Nephron progenitor cell (in vitro differentiated cells): ENCODE measurements around the gene TNF.

ENCODE experiments used
- DNase-seq: peaks from one replicate; pipeline ENCODE4 v3.0.0; 2021
- H3K27ac Mint-ChIP-seq: 2 replicates; pipeline ENCODE4 v1.8.0; 2021; ENCODE audit warnings: mild to moderate bottlenecking, moderate library complexity, mixed read lengths
- H3K27me3 Mint-ChIP-seq: 2 replicates; pipeline ENCODE4 v1.8.0; 2021; ENCODE audit warnings: mild to moderate bottlenecking, low read depth, mixed read lengths; ENCODE audit not compliant: poor library complexity
- H3K36me3 Mint-ChIP-seq: 2 replicates; pipeline ENCODE4 v1.8.0; 2021; ENCODE audit warnings: low read depth, mixed read lengths
- H3K4me1 Mint-ChIP-seq: 2 replicates; pipeline ENCODE4 v1.8.0; 2021; ENCODE audit warnings: mixed read lengths
- H3K4me3 Mint-ChIP-seq: 2 replicates; pipeline ENCODE4 v1.8.0; 2021; ENCODE audit warnings: mild to moderate bottlenecking, moderate library complexity, mixed read lengths
- H3K9me3 Mint-ChIP-seq: 2 replicates; pipeline ENCODE4 v1.8.0; 2021; ENCODE audit warnings: mild to moderate bottlenecking, moderate library complexity, mixed read lengths
- CTCF ChIP-seq: fragments of 200-600 bp; sonication (generic); IDR thresholded peaks from 2 replicates; pipeline ENCODE4 v1.5.0; 2021; ENCODE audit warnings: antibody characterized with exemption

Gene TNF

GRCh38 chr6:31556307-31556706 is 19.1 kb upstream of the TNF start:
- Mint-ChIP-seq H3K9me3 (no peaks in the 10 kb centered on the region), H3K27ac (no peak overlapping the region), H3K4me3 (no peak overlapping the region), H3K27me3 (no peaks in the 10 kb centered on the region), H3K4me1 (peaks cover 19% of the 10 kb centered on the region), H3K36me3 (peaks cover 45% of the 10 kb centered on the region)
- DNase-seq: no peak
- TF ChIP-seq CTCF: no peak

GRCh38 chr6:31557443-31558317 is 17.7 kb upstream of the TNF start:
- H3K27ac Mint-ChIP-seq: no peak overlapping the region
- H3K4me1 Mint-ChIP-seq: peaks cover 25% of the 10 kb centered on the region
- H3K27me3 Mint-ChIP-seq: no peaks in the 10 kb centered on the region
- no peak for TF ChIP-seq CTCF
- no peak for DNase-seq
- no peak overlapping the region for H3K4me3 Mint-ChIP-seq
- H3K9me3 Mint-ChIP-seq: no peaks in the 10 kb centered on the region
- peaks cover 42% of the 10 kb centered on the region for H3K36me3 Mint-ChIP-seq

- no peaks in the 10 kb centered on the region for H3K9me3 Mint-ChIP-seq
- no peaks in the 10 kb centered on the region for H3K27me3 Mint-ChIP-seq
- H3K4me1 Mint-ChIP-seq: peaks cover 25% of the 10 kb centered on the region
- peaks cover 40% of the 10 kb centered on the region for H3K36me3 Mint-ChIP-seq
- DNase-seq: no peak
- H3K27ac Mint-ChIP-seq: no peak overlapping the region
- no peak for TF ChIP-seq CTCF
- H3K4me3 Mint-ChIP-seq: no peak overlapping the region
Measured at GRCh38 chr6:31558318-31558625, 17.1 kb upstream of the TNF start.

GRCh38 chr6:31558631-31559500 is 16.5 kb upstream of the TNF start:
- H3K27ac Mint-ChIP-seq: peak overlapping the region; percentile 93
- no peak for TF ChIP-seq CTCF
- H3K9me3 Mint-ChIP-seq: no peaks in the 10 kb centered on the region
- H3K27me3 Mint-ChIP-seq: peaks cover 3% of the 10 kb centered on the region
- H3K4me3 Mint-ChIP-seq: no peak overlapping the region
- no peak for DNase-seq
- H3K4me1 Mint-ChIP-seq: peaks cover 28% of the 10 kb centered on the region
- H3K36me3 Mint-ChIP-seq: peaks cover 38% of the 10 kb centered on the region

- TF ChIP-seq CTCF: no peak
- Mint-ChIP-seq H3K4me1 (peaks cover 31% of the 10 kb centered on the region), H3K9me3 (no peaks in the 10 kb centered on the region), H3K27ac (peak overlapping the region; percentile 93), H3K4me3 (no peak overlapping the region), H3K36me3 (peaks cover 35% of the 10 kb centered on the region), H3K27me3 (peaks cover 4% of the 10 kb centered on the region)
- DNase-seq: no peak
Measured at GRCh38 chr6:31559606-31559957, 15.8 kb upstream of the TNF start.
